Measurements from ENCODE around the gene RBMXL2.

Gene RBMXL2

GRCh38 chr11:7088921-7089320, at the start of gene RBMXL2:
TSS of gene RBMXL2 (plus strand) at chr11:7088998. CDS start at chr11:7089121, 123 bp downstream.
- TF ChIP-seq POLR2A (IDR thresholded peaks at IDR 0.05; ENCODE audit: low read length), result no peak
- no peak for TF ChIP-seq GATA1 (IDR thresholded peaks at IDR 0.05; ENCODE audit: low read depth, low read length)
- no peak for DNase-seq

- DNase-seq, result no peak
- TF ChIP-seq GATA1 (IDR thresholded peaks at IDR 0.05; ENCODE audit: low read depth, low read length), result no peak
- TF ChIP-seq POLR2A (IDR thresholded peaks at IDR 0.05; ENCODE audit: low read length), result no peak
Measured at GRCh38 chr11:7046474-7047175, 42.2 kb upstream of the RBMXL2 start.

- TF ChIP-seq GATA1 (IDR thresholded peaks at IDR 0.05; ENCODE audit: low read depth, low read length) (no peak), POLR2A (IDR thresholded peaks at IDR 0.05; ENCODE audit: low read length) (no peak)
Measured at GRCh38 chr11:7050191-7050590, 38.6 kb upstream of the RBMXL2 start.

GRCh38 chr11:7056828-7057513, 31.8 kb upstream of the RBMXL2 start:
- no peak for TF ChIP-seq POLR2A (IDR thresholded peaks at IDR 0.05; ENCODE audit: low read length)
- no peak for TF ChIP-seq GATA1 (IDR thresholded peaks at IDR 0.05; ENCODE audit: low read depth, low read length)
- no peak for DNase-seq

More at GRCh38 chr11:7050191-7050590, 38.6 kb upstream of the RBMXL2 start:
- DNase-seq, result no peak

GRCh38 chr11:7057641-7058040, 31.2 kb upstream of the RBMXL2 start:
- DNase-seq, result no peak
- no peak for TF ChIP-seq GATA1 (IDR thresholded peaks at IDR 0.05; ENCODE audit: low read depth, low read length)
- TF ChIP-seq POLR2A (IDR thresholded peaks at IDR 0.05; ENCODE audit: low read length), result no peak

- no peak for DNase-seq
- no peak for TF ChIP-seq POLR2A (IDR thresholded peaks at IDR 0.05; ENCODE audit: low read length)
- TF ChIP-seq GATA1 (IDR thresholded peaks at IDR 0.05; ENCODE audit: low read depth, low read length), result no peak
Measured at GRCh38 chr11:7060868-7061267, 27.9 kb upstream of the RBMXL2 start.

- TF ChIP-seq POLR2A (IDR thresholded peaks at IDR 0.05; ENCODE audit: low read length) (no peak), GATA1 (IDR thresholded peaks at IDR 0.05; ENCODE audit: low read depth, low read length) (no peak)
- DNase-seq, result no peak
Measured at GRCh38 chr11:7062534-7062933, 26.3 kb upstream of the RBMXL2 start.

- TF ChIP-seq GATA1 (IDR thresholded peaks at IDR 0.05; ENCODE audit: low read depth, low read length) (no peak), POLR2A (IDR thresholded peaks at IDR 0.05; ENCODE audit: low read length) (no peak)
- no peak for DNase-seq
Measured at GRCh38 chr11:7072401-7073028, 16.3 kb upstream of the RBMXL2 start.

GRCh38 chr11:7077101-7077500, 11.7 kb upstream of the RBMXL2 start:
- no peak for TF ChIP-seq POLR2A (IDR thresholded peaks at IDR 0.05; ENCODE audit: low read length)
- TF ChIP-seq GATA1 (IDR thresholded peaks at IDR 0.05; ENCODE audit: low read depth, low read length), result no peak
- DNase-seq, result no peak

GRCh38 chr11:7079545-7080135, 9.2 kb upstream of the RBMXL2 start:
- TF ChIP-seq GATA1 (IDR thresholded peaks at IDR 0.05; ENCODE audit: low read depth, low read length), result no peak
- TF ChIP-seq POLR2A (IDR thresholded peaks at IDR 0.05; ENCODE audit: low read length), result no peak
- no peak for DNase-seq

- DNase-seq, result no peak
- TF ChIP-seq GATA1 (IDR thresholded peaks at IDR 0.05; ENCODE audit: low read depth, low read length), result no peak
Measured at GRCh38 chr11:7080900-7081299, 7.9 kb upstream of the RBMXL2 start.

GRCh38 chr11:7081441-7081840, 7.4 kb upstream of the RBMXL2 start:
- DNase-seq, result no peak
- TF ChIP-seq GATA1 (IDR thresholded peaks at IDR 0.05; ENCODE audit: low read depth, low read length) (no peak), POLR2A (IDR thresholded peaks at IDR 0.05; ENCODE audit: low read length) (no peak)

- no peak for TF ChIP-seq POLR2A (IDR thresholded peaks at IDR 0.05; ENCODE audit: low read length)
Measured at GRCh38 chr11:7089328-7090251, 792 bp downstream of the RBMXL2 start.

More at GRCh38 chr11:7089328-7090251, 792 bp downstream of the RBMXL2 start:
- no peak for DNase-seq
